Dendritic cell treated with granulocyte-macrophage colony-stimulating factor and Interleukin-4, amounts not matched to agents 40 ng/mL and 50 ng/mL, for 4 days (primary cell): ENCODE measurements around the gene BLVRB.
"Not testable (repeated sequence)": the region's sequence is repeated elsewhere in the genome, so short reads cannot be mapped to it uniquely, and the experiment has no call there.

Experiments used
- H3K27ac Mint-ChIP-seq: one replicate; pipeline ENCODE4 v1.8.0; 2022; ENCODE audit warnings: mild to moderate bottlenecking, mixed read lengths
- H3K27me3 Mint-ChIP-seq: one replicate; pipeline ENCODE4 v1.8.0; 2022; ENCODE audit warnings: mild to moderate bottlenecking, mixed read lengths
- H3K36me3 Mint-ChIP-seq: one replicate; pipeline ENCODE4 v1.8.0; 2022; ENCODE audit warnings: low read depth, mixed read lengths
- H3K4me1 Mint-ChIP-seq: one replicate; pipeline ENCODE4 v1.8.0; 2022; ENCODE audit warnings: low read depth, mixed read lengths
- H3K4me3 Mint-ChIP-seq: one replicate; pipeline ENCODE4 v1.8.0; 2022; ENCODE audit warnings: mild to moderate bottlenecking, moderate library complexity, mixed read lengths
- H3K9me3 Mint-ChIP-seq: one replicate; pipeline ENCODE4 v1.8.0; 2022; ENCODE audit warnings: mixed read lengths
- intact Hi-C: fragments of 100-400 bp; cut with micrococcal nuclease; formaldehyde crosslinking; loops from one replicate; pipeline ENCODE4 v1.15.0; 2022

The BLVRB gene

DNA sequence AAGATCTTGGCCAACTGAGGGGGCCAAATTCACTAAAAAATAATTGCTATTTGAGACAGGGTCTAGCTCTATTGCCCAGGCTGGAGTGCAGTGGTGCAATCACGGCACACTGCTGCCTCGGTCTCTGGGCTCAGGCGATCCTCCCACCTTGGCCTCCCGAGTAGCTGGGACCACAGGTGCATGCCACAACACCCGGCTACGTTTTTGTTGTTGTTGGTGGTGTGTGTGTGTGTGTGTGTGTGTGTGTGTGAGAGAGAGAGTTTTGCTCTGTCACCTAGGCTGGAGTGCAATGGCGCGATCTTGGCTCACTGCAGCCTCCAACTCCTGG lies 57.0 kb downstream of the BLVRB start:
- H3K27ac Mint-ChIP-seq, H3K36me3 Mint-ChIP-seq, H3K4me3 Mint-ChIP-seq, H3K9me3 Mint-ChIP-seq: not testable (repeated sequence)
- H3K27me3 Mint-ChIP-seq = peaks cover 22% of the 10 kb centered on the region
- intact Hi-C loops = loop anchor here (10.0 kb wide), 1 partner anchor 64 kb away; the partner anchor contains the start of genes C19orf47 and PLD3
- H3K4me1 Mint-ChIP-seq = peaks cover 39% of the 10 kb centered on the region

DNA sequence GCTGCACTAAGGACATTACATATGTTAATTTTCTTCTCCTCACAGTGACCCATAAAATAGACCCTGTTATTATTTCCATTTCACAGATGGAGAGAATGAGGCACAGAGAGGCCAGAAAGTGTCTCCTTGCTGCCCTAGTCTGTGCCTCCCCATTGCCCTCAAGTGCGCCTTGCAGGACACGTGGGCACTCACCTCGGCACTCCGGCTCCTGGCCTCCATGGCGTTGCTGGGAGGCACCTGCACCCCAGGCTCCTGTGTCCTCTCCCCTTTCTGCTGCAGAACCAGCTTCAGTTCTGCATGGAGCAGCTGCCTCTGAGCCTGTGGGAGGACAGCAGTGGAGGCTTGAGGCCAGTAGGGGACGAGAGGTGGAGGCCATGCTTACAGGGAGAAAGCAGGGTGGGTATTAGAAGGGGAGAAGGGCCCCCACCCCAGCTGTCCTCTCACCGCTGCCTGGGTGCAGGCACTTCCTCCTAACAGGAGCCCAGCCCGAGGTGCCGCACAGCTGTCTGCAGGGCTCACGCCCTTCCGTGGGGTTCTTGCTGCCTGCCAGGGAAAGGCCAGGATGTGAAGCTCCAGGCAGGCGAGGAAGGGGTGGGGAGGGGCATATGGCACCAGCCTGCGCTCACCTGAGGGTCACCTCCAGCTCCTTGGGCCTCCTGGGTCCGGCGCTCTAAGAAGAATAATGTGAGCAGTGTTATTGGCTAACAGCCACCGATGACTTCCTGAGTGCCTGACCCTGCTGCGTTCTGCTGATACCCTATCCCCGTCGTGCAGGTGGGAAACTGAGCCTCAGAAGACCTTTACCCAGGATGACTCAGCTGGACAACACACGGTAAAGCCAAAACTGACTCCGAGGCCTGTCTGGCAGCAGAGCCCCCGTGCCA lies 57.6 kb downstream of the BLVRB start:
- peaks cover 45% of the 10 kb centered on the region for H3K4me1 Mint-ChIP-seq
- intact Hi-C loops = loop anchor here (10.0 kb wide), 1 partner anchor 63 kb away; the partner anchor contains the start of genes C19orf47 and PLD3
- H3K27me3 Mint-ChIP-seq = peaks cover 16% of the 10 kb centered on the region
- no peak overlapping the region for H3K4me3 Mint-ChIP-seq
- no peaks in the 10 kb centered on the region for H3K36me3 Mint-ChIP-seq
- no peak overlapping the region for H3K27ac Mint-ChIP-seq
- H3K9me3 Mint-ChIP-seq = no peaks in the 10 kb centered on the region

DNA sequence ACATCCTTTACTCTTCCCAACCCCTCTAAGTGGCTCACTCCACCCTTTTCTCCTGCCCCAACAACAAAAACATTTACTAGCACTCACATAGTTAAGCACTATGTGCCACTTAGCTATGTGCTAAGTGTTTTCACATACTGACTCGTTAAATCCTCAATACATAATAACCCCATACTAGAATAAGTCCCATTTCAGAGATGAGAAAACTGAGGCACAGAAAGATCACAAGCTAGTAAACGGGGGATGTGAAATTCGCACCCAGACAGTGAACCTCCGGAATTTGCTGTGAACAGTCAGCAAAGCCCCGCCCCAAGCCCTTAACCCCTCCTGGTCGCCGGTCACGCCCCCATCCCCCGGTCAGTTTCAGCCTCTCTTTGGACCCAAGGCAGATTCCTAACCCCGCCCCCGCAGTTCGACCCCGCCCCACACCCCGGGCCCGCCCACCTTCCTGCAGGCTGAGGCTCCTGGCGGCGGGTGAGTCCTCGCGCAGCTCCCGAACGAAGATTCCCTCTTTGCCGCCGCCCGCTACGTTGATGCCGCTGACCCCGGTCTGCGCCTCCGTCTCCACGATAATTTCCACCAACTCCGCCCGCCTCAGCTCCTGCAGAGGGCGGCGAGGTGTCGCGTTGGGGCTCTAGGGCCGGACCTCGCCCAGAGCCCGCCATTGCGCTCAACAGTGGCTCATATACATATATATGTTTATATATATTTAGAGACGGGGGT lies 62.1 kb downstream of the BLVRB start:
- peaks cover 56% of the 10 kb centered on the region for H3K4me1 Mint-ChIP-seq
- H3K36me3 Mint-ChIP-seq = no peaks in the 10 kb centered on the region
- peak overlapping the region; percentile 86 for H3K4me3 Mint-ChIP-seq
- H3K27me3 Mint-ChIP-seq = peaks cover 6% of the 10 kb centered on the region
- H3K27ac Mint-ChIP-seq = peak overlapping the region; percentile 80
- H3K9me3 Mint-ChIP-seq = no peaks in the 10 kb centered on the region
- intact Hi-C loops = loop anchor here (2.0 to 10.0 kb wide), 2 partner anchors 39 to 59 kb away; partner anchors contain the start of genes C19orf47 and PLD3

DNA sequence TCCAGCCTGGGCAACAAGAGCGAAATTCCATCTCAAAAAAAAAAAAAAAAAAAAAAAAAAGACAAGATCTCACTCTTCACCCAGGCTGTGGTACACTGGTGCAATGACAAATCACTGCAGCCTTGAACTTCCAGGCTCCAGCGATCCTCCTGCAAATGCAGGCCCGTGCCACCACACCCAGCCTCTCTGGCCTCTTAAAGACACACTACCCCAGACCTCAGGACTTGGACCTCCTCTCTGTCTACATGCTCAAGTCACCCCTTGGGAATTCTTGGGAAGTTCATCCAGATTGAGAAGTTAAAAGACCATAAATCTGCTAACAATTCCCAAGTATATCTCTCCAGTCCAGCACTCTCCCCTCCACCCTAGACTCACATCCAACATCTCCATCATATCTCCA lies 65.0 kb downstream of the BLVRB start:
- Mint-ChIP-seq H3K27me3 (peaks cover 27% of the 10 kb centered on the region), H3K27ac (no peak overlapping the region), H3K9me3 (no peaks in the 10 kb centered on the region), H3K36me3 (no peaks in the 10 kb centered on the region), H3K4me1 (peaks cover 55% of the 10 kb centered on the region), H3K4me3 (no peak overlapping the region)
- intact Hi-C loops = loop anchor here (10.0 kb wide), 1 partner anchor 56 kb away; the partner anchor contains the start of genes C19orf47 and PLD3

DNA sequence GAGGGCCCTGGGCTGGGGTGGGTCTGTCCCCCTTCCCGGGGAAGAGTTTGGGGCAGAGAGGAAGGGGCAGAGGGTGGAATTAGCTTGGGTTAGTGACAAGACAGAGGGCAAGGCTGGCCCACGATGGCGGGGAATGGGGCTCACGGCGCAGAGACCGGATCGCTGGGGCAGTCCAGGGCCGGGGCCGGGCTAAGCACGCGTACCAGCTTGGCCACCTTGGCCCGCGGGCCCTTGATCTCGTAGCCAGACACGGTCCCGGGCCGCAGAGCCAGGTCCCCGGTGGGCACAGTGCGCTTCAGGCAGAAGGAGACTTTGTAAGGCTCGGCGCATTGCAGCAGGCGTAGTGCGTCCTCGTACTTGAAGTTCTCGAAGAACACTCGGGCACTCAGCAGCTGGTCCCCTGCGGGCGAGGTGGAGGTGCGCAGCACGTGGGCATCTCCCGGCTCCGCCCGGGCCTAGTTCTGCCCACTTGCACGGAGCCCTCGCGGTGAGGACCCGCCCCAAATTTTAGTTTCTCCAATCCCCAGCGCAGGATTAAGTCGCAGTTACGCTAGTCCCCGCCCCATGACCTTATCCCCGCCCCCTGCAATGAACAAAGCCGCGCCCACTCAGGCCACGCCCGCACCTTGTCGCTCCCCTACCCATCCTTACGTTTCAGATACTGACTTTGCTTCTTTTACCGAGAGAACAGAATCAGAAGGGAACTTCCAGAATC lies 67.0 kb downstream of the BLVRB start:
- Mint-ChIP-seq H3K27ac (peak overlapping the region; percentile 52), H3K4me1 (peaks cover 39% of the 10 kb centered on the region), H3K27me3 (peaks cover 30% of the 10 kb centered on the region), H3K4me3 (peak overlapping the region; percentile 41), H3K36me3 (no peaks in the 10 kb centered on the region), H3K9me3 (no peaks in the 10 kb centered on the region)
- intact Hi-C loops = no loop called here
